ENCODE data around the gene GMEB2. TPM values are rescaled to one million over a fixed set of nuclear protein-coding genes. Genes with fewer than 3 reads are reported as not detected.

Gene GMEB2
- polyA plus RNA-seq, 1 of the 3 experiments (the other 2 are of a cell fraction): 6.5 TPM

DNA sequence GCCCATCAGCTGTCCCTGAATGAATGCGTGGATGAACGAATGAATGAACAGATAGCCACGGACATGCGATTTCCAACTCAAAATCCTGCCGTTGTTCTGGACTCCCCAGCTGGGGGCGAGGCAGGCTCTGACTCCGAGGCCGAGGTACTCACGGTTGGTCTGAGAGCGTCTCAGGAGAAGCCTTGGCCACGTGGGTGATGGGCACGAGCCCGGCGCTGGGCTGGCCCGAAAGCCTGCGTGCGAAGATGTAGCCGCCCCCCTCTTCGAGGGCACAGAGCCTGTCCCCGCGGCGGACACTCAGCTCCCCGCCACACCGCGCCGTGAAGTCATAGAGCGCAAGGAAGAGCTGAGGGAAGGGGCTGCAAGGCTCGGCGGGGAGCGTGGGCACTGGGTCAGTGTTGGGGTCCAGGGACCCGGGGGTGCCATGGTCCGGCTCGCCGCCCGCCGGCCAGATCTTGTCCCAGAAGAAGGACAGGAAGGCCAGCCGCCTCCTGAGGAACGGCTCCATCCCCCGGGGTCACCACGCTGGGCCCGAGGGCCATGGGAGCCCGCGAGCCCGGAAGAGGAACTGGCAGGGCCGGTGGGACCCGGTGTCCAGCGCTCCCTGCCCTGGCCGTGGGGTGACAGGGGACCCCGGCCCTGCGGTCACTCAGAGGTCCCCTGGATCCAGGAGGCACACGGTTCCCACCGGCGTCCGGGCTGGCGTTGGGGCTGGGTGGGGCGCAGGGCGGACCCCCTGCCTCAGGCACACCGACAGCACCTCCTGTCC is 79.8 kb downstream of the GMEB2 start:
- H3K79me2 ChIP-seq (ENCODE audit: insufficient read depth): no peaks in the 10 kb centered on the region
- H4K20me1 ChIP-seq (ENCODE audit: insufficient read depth): no peaks in the 10 kb centered on the region
- no peak overlapping the region for H3K4me2 ChIP-seq
- H3K9ac ChIP-seq: no peak overlapping the region
- no peaks in the 10 kb centered on the region for H3K36me3 ChIP-seq (replicated peaks in 1 of 2; ENCODE audit: control insufficient read depth in 1 of 2, insufficient read depth in 2 of 2, low read length in 1 of 2)
- no peaks in the 10 kb centered on the region for H3K27me3 ChIP-seq (ENCODE audit: insufficient read depth)
- ChIA-PET CTCF (interaction anchor here (1.0 to 8.2 kb wide), 2 partner anchors 8 to 12 kb away, joined by 3 to 66 read pairs; partner anchors contain the start of gene PTK6), POLR2A (no interaction called here)
- no peak overlapping the region for H3K4me3 ChIP-seq (ENCODE audit: low read depth in 2 of 2, low read length in 1 of 2)
- H3K4me1 ChIP-seq (ENCODE audit: control insufficient read depth in 1 of 2, insufficient read depth in 2 of 2, low read depth in 1 of 2, low read length in 1 of 2): no peaks in the 10 kb centered on the region; a peak in 1 of 4 replicates
- WGBS (ENCODE audit: low lambda C conversion rate): 83% methylated on average over 31 of the region's 58 CpGs
- H3K9me3 ChIP-seq: no peaks in the 10 kb centered on the region
- peaks cover 3% of the 10 kb centered on the region for H3F3A ChIP-seq (replicated peaks; ENCODE audit: insufficient read depth)
- no peak for TF ChIP-seq JUND (IDR thresholded peaks at IDR 0.05)
- no peak for TF ChIP-seq NFIC (IDR thresholded peaks at IDR 0.05; ENCODE audit: borderline replicate concordance)
- TF ChIP-seq TEAD4 (IDR thresholded peaks at IDR 0.05; ENCODE audit: borderline replicate concordance, insufficient read depth): no peak
- TF ChIP-seq EP300 (IDR thresholded peaks at IDR 0.05; ENCODE audit: borderline replicate concordance in 1 of 2, low read depth in 1 of 2, low read length in 1 of 2): no peak
- no peak for TF ChIP-seq FOXJ3 (CRISPR knock-in tag; IDR thresholded peaks at IDR 0.05)
- TF ChIP-seq CTCF (IDR thresholded peaks at IDR 0.05): no peak
- H2AFZ ChIP-seq (ENCODE audit: low read depth): no peak overlapping the region
- no peak for DNase-seq
- H3K9me2 ChIP-seq: no peaks in the 10 kb centered on the region
- no peak overlapping the region for H3K27ac ChIP-seq (ENCODE audit: low read depth in 2 of 2, low read length in 1 of 2)

DNA sequence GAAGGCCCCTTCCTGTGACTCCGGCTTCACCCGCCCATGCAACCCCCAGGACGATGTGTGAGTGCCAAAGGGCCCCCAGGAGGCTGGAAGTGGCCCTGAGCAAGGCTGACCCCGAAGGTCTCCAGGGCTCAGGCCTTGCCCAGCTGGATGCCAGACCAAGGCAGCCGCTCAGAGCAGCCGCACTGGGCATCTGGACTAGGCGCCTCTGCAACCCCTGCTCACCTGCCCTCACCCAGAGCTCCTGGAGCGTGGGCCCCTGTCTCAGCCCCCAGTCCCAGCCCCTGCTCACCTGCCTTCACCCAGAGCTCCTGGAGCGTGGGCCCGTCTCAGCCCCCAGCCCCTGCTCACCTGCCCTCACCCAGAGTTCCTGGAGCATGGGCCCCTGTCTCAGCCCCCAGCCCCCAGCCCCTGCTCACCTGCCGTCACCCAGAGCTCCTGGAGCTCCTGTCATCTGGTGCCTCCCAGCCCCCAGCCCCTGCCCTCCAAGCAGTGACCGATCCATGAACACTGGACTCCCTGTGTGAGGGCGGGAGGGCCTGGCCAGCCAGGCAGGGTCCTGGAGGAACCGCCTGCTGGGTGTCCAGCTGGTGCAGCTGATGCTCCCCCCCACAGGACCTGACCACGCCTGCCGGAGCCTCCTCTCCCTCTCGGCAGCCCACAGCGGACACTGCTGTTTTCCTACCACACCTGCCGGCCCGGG is 80.5 kb downstream of the GMEB2 start:
- ChIA-PET CTCF (interaction anchor here (1.7 to 8.2 kb wide), 2 partner anchors 7 to 427 kb away, joined by 4 to 66 read pairs; partner anchors contain the start of gene PTK6), POLR2A (no interaction called here)
- no peak overlapping the region for H2AFZ ChIP-seq (ENCODE audit: low read depth)
- no peaks in the 10 kb centered on the region for H3K27me3 ChIP-seq (ENCODE audit: insufficient read depth)
- no peak for DNase-seq
- peaks cover 0 to 2% of the 10 kb centered on the region in 2 experiments; a peak in 1 of 4 replicates for H3K4me1 ChIP-seq (ENCODE audit: control insufficient read depth in 1 of 2, insufficient read depth in 2 of 2, low read depth in 1 of 2, low read length in 1 of 2)
- H3K9ac ChIP-seq: no peak overlapping the region
- H3K36me3 ChIP-seq (replicated peaks in 1 of 2; ENCODE audit: control insufficient read depth in 1 of 2, insufficient read depth in 2 of 2, low read length in 1 of 2): no peaks in the 10 kb centered on the region
- H3K9me3 ChIP-seq: no peaks in the 10 kb centered on the region
- H3K4me3 ChIP-seq (ENCODE audit: low read depth in 2 of 2, low read length in 1 of 2): no peak overlapping the region
- no peaks in the 10 kb centered on the region for H3K9me2 ChIP-seq
- H4K20me1 ChIP-seq (ENCODE audit: insufficient read depth): no peaks in the 10 kb centered on the region
- TF ChIP-seq, protein P1, sequence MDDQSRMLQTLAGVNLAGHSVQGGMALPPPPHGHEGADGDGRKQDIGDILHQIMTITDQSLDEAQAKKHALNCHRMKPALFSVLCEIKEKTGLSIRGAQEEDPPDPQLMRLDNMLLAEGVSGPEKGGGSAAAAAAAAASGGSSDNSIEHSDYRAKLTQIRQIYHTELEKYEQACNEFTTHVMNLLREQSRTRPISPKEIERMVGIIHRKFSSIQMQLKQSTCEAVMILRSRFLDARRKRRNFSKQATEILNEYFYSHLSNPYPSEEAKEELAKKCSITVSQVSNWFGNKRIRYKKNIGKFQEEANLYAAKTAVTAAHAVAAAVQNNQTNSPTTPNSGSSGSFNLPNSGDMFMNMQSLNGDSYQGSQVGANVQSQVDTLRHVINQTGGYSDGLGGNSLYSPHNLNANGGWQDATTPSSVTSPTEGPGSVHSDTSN (IDR thresholded peaks at IDR 0.05): no peak
- no peak for TF ChIP-seq TCF12 (IDR thresholded peaks at IDR 0.05)
- no peak for TF ChIP-seq USF1 (IDR thresholded peaks at IDR 0.05; ENCODE audit: borderline replicate concordance, low read depth)
- TF ChIP-seq NRF1 (IDR thresholded peaks at IDR 0.05; ENCODE audit: low read depth, low read length): no peak
- no peak for TF ChIP-seq GATA2 (CRISPR knock-in tag; IDR thresholded peaks at IDR 0.05)
- TF ChIP-seq, protein P2, sequence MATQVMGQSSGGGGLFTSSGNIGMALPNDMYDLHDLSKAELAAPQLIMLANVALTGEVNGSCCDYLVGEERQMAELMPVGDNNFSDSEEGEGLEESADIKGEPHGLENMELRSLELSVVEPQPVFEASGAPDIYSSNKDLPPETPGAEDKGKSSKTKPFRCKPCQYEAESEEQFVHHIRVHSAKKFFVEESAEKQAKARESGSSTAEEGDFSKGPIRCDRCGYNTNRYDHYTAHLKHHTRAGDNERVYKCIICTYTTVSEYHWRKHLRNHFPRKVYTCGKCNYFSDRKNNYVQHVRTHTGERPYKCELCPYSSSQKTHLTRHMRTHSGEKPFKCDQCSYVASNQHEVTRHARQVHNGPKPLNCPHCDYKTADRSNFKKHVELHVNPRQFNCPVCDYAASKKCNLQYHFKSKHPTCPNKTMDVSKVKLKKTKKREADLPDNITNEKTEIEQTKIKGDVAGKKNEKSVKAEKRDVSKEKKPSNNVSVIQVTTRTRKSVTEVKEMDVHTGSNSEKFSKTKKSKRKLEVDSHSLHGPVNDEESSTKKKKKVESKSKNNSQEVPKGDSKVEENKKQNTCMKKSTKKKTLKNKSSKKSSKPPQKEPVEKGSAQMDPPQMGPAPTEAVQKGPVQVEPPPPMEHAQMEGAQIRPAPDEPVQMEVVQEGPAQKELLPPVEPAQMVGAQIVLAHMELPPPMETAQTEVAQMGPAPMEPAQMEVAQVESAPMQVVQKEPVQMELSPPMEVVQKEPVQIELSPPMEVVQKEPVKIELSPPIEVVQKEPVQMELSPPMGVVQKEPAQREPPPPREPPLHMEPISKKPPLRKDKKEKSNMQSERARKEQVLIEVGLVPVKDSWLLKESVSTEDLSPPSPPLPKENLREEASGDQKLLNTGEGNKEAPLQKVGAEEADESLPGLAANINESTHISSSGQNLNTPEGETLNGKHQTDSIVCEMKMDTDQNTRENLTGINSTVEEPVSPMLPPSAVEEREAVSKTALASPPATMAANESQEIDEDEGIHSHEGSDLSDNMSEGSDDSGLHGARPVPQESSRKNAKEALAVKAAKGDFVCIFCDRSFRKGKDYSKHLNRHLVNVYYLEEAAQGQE (IDR thresholded peaks at IDR 0.05; ENCODE audit: low read depth, low read length): no peak
- TF ChIP-seq NFIC (IDR thresholded peaks at IDR 0.05; ENCODE audit: borderline replicate concordance): no peak
- no peak for TF ChIP-seq FOXJ3 (CRISPR knock-in tag; IDR thresholded peaks at IDR 0.05)
- TF ChIP-seq MAX (IDR thresholded peaks at IDR 0.05; ENCODE audit: low read depth): no peak
- no peak for TF ChIP-seq TEAD4 (IDR thresholded peaks at IDR 0.05; ENCODE audit: borderline replicate concordance, insufficient read depth)
- no peak for TF ChIP-seq TAF1 (IDR thresholded peaks at IDR 0.05; ENCODE audit: borderline replicate concordance, low read depth, low read length)
- no peak for TF ChIP-seq CHD2 (IDR thresholded peaks at IDR 0.05; ENCODE audit: low read length, partially characterized antibody)
- TF ChIP-seq RXRA (IDR thresholded peaks at IDR 0.05; ENCODE audit: borderline replicate concordance, low read depth): no peak
- H3F3A ChIP-seq (replicated peaks; ENCODE audit: insufficient read depth): no peaks in the 10 kb centered on the region
- no peak overlapping the region for H3K4me2 ChIP-seq
- no peaks in the 10 kb centered on the region for H3K79me2 ChIP-seq (ENCODE audit: insufficient read depth)
- WGBS (ENCODE audit: low lambda C conversion rate): 71% methylated on average over 11 of the region's 20 CpGs
- no peak overlapping the region for H3K27ac ChIP-seq (ENCODE audit: low read depth in 2 of 2, low read length in 1 of 2)
